ENCODE results near the gene DUOX1.

- TF ChIP-seq NR2F2 (IDR thresholded peaks at IDR 0.05) (no peak), FOXA1 (IDR thresholded peaks at IDR 0.05) (no peak), TAF1 (conservative IDR thresholded peaks at IDR 0.05) (no peak), RAD21 (IDR thresholded peaks at IDR 0.05) (no peak), CTCF (IDR thresholded peaks at IDR 0.05; ENCODE audit: low read depth, low read length, missing input control) (no peak), ATF3 (IDR thresholded peaks at IDR 0.05) (no peak), GABPA (IDR thresholded peaks at IDR 0.05 in 1 of 2, conservative IDR thresholded peaks at IDR 0.05 in 1 of 2) (no peak), YY1 (IDR thresholded peaks at IDR 0.05) (no peak), JUND (IDR thresholded peaks at IDR 0.05) (no peak), SP1 (IDR thresholded peaks at IDR 0.05) (no peak), HNF4A (conservative IDR thresholded peaks at IDR 0.05) (no peak)
- TF ChIP-seq, protein P1, sequence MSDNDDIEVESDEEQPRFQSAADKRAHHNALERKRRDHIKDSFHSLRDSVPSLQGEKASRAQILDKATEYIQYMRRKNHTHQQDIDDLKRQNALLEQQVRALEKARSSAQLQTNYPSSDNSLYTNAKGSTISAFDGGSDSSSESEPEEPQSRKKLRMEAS (IDR thresholded peaks at IDR 0.05): no peak
- TF ChIP-seq, protein P2, sequence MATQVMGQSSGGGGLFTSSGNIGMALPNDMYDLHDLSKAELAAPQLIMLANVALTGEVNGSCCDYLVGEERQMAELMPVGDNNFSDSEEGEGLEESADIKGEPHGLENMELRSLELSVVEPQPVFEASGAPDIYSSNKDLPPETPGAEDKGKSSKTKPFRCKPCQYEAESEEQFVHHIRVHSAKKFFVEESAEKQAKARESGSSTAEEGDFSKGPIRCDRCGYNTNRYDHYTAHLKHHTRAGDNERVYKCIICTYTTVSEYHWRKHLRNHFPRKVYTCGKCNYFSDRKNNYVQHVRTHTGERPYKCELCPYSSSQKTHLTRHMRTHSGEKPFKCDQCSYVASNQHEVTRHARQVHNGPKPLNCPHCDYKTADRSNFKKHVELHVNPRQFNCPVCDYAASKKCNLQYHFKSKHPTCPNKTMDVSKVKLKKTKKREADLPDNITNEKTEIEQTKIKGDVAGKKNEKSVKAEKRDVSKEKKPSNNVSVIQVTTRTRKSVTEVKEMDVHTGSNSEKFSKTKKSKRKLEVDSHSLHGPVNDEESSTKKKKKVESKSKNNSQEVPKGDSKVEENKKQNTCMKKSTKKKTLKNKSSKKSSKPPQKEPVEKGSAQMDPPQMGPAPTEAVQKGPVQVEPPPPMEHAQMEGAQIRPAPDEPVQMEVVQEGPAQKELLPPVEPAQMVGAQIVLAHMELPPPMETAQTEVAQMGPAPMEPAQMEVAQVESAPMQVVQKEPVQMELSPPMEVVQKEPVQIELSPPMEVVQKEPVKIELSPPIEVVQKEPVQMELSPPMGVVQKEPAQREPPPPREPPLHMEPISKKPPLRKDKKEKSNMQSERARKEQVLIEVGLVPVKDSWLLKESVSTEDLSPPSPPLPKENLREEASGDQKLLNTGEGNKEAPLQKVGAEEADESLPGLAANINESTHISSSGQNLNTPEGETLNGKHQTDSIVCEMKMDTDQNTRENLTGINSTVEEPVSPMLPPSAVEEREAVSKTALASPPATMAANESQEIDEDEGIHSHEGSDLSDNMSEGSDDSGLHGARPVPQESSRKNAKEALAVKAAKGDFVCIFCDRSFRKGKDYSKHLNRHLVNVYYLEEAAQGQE (IDR thresholded peaks at IDR 0.05): no peak
These were observed 13.3 kb downstream of the DUOX1 start for GRCh38 chr15:45143056-45143455.
